Islet precursor cell (in vitro differentiated cells): ENCODE results near the gene NOP56.
A peak's percentile ranks its signal among the peaks of the same experiment; 100 is the strongest.

Source experiments
- DNase-seq: peaks from one replicate; pipeline ENCODE4 v3.0.0-alpha.2; 2018

NOP56 gene

DNA sequence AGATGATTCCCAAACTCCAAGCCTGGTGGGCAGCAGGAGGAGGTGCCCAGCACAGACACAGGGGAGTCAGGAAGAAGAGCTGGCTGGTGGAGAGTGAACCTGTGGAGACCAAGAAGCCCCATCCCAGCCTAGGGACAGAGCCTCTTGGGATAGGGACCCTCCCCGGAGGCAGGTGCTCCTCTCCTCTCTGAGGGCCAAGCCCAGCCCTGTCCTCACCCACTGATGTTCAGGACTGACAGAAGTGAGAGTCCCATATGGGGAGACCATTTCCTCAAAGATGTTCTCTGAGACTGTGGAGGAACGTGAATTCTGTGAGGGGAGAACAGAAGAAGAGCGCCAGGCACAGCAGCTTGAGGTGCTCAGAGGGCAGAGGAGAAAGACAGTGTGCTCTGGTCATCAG, 37.8 kb downstream of the NOP56 start:
- DNase-seq, result no peak

DNA sequence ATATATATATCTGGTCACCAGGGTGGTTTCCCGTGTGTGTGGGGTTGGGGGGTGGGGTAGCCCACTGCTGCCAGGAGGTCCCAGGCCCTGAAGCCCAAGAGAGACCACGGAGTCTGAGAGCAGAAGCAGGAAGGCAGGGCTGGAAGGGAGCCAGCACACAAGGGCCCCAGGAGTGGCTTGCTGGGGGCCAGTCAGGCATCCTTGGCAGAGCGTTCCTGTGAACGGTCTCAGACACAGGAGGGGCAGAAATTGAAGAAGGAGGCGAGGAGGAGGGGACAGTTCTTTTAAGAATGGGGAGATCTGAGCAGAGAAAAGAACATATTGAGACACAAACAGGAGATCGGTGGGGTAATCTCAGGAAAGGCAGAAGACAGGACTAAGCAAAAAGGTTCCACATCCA, 38.3 kb downstream of the NOP56 start:
- no peak for DNase-seq

DNA sequence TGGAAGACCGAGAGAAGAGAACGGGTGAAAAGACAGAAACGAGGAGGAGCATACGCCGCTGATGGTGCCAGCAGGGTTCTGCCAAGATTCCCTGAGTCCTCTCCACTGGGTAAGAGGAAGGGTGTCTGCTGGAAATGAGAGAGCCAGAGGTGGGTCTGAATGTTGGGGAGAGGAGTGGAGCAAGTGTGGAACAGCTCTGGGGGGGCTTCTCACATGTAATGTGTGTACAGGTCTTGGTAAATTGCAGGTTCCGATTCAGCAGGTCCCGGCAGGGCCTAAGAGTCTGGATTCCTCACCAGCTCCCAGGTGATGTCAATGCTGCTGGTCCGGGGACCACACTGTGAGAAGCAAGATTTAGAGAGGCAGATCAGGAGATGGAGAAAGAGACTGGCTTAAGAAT, 38.7 kb downstream of the NOP56 start:
- no peak for DNase-seq

DNA sequence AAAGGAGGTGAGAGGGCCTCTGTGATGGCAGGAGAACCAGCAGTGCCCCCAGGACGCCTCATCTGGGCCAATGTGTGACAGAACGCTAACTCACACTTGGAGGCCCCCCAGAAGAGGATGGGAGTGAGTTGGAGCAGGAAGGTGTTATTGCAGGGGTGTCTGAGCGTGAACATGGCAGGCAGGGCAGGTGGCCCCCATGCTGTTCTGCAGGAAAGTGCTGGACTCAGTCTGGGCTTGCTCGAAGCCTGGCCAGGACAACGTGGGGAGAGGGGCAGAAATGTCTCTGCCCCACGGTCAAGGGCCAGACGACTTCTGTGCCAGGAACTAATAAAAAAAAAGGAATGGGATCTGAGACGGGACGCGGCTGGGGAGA, 39.2 kb downstream of the NOP56 start:
- no peak for DNase-seq

DNA sequence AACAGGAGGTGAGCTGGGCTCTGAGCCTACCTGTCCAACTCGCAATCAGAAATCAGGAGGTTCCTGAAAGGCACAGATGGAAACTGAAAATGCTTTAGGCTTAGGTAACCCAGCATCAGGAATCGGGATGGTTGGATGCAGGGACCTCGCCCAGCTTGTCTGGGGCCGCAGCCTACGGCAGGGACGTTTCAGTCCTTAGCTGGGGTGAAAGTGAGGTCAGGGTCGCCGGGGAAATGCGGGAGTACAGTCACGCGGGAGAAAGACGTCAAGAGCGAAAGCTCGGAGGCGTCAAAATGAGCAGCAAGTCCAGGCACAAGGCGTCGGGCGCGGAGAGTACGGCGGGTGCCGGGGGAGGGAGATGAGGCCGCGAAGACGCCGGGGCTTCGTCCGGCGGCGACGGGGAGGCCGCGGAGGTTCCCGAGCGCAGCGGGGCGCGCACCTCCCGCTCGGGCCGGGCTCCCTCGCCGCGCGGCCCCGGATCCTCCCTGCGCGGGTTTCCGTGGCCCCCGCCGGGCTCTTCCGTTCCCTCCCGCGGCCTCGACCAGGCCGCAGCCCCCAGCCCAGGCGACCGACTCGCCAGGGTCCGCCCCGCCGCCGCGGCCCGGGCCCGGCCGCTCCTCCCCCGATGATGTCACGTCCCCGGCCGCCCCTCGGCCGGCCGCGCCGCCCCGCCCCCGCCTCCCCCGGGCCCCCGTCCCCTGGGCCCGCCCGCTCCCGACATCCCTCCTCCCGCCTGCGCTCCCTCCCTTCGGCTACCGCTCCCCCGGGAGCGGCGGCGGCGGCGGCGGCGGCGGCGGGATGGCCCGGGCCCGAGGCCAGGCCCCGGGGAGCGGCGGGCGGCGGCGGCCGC, 39.8 kb downstream of the NOP56 start, which contains the start of gene EBF4:
TSS of gene EBF4 (plus strand) at position 745 of the 850 bp plus-strand sequence. CDS start 866 bp downstream, outside the sequence.
- DNase-seq, result peak; percentile 66

DNA sequence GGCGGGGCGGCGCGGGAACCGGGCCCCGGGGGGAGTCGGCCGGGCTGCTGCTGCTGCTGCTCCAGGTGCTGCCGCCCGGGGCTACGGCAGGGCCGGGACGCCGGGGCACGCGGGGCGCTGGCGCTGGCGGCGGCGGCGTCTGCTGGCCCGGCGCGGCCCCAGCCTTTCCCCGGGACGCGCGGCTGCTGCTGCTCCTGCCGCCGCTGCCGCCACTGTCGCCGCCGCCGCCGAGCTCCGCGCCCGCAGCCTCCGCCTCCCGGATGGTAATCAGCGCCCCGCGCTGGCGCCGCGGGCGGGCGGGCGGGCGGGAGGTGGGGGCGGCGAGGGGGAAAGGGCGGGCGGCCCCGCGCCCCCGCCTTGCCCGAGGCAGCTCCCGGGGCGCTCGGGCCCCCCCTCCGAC, 40.5 kb downstream of the NOP56 start:
- DNase-seq, result no peak

DNA sequence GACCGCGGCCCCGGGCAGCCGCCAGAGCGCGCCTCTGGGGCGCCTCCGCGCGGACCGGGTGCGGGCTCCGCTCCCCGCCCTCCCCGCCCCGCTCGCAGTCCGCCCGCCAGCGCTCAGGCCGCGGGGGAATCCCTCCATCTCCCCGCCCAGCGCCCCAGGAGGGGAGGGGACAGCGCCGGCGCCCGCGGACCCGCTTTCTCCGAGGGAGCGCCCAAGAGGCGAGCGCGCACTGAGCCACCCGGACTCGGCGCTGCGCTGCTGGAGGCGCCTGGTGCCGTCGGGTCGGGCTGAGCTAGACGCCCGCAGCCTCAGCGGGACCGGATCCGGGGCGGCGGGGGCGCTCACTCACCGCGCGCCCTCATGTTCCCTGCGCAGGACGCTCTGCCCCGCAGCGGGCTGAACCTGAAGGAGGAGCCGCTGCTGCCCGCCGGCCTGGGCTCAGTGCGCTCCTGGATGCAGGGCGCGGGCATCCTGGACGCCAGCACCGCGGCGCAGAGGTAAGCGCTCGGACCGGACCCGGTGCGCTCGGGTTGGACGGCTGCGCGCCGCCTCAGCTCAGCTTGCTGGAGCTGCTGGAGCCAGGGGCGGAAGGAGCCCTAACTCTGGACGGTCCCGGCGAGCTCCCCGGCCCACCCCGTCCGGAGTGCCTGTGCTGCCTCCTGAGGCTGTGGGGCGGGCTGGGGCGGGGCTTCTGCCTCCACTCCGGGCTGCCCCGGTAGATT, 41.0 kb downstream of the NOP56 start:
- no peak for DNase-seq

DNA sequence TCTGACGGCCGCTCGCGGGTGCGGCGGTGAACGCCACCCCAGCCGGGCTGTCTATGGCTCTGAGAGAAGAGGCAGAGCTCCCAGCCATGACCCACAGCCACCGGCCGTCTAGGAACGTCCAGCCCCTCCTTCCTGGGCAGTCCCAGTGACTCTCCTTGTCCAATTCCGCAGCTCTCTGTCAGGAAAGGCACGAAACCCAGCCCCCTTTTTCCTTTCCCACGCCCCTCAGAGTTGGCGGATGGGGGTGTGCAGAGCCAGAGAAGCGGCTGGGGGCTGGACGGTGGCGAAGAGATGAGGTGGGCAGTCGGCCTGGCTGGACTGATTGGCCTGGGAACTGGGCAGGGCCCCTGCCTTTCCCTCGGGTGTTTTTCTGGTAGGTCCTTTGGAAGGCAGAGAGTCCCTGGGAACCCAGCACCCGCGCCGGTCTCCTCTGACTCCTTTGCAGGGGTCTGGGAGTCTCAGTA, 41.6 kb downstream of the NOP56 start:
- peak; percentile 78 for DNase-seq

DNA sequence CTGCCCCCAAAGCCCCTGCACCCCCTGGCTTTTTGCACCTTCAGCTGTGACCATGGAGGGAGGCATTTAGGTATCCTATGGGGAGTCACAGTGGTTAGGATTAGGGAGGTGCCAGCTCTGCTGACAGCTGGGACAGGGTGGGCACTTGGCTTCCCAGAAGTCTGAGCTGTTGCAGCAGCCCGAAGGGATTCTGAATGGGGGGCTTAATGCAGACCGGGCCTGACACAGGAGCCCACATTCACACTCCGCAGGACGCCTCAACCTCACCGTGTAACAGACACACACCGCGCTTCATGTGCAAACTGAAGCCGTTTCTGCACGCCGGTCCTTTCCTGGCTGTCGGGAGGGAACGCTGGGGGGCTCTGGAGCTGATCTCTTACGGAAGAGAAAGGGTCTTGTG, 42.1 kb downstream of the NOP56 start:
- DNase-seq, result peak; percentile 42

DNA sequence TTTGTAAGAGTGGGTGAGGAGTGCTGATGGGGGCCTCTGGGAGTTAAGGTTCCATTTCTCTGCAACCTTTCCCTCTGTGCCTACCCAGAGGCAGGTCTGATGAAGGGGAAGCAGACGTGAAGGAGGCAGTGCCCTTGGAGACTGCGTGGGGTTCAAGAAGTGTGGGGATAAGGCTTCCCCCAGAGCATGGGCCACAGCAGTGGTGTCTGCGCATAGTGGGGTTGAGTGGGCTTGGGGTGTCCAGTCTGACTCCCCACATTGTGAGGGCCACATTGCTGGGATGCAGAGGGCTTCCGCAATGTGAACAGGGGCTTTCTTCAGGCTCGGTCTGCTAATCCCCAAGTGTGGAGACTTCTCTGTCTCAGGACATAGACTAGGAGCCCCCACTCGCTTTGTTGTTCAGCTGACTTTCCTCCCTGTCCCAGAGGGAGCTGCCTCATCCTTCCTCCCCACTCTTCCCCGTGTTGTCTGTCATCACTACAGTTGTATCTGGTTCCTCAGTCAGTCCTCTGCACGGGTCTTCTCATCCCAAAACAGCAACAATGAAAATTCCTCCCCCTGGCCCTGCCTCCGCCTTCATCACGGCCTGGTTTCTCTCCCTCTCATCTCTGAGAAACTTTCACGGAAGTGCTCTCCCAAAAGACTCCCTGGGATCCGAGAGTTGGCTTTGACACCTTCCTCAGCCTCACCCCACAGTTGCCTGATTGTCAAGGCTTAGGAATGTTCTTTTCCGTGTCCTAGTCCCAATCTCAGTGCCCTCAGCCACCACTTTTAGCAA, 43.0 kb downstream of the NOP56 start:
- peak; percentile 40 for DNase-seq

DNA sequence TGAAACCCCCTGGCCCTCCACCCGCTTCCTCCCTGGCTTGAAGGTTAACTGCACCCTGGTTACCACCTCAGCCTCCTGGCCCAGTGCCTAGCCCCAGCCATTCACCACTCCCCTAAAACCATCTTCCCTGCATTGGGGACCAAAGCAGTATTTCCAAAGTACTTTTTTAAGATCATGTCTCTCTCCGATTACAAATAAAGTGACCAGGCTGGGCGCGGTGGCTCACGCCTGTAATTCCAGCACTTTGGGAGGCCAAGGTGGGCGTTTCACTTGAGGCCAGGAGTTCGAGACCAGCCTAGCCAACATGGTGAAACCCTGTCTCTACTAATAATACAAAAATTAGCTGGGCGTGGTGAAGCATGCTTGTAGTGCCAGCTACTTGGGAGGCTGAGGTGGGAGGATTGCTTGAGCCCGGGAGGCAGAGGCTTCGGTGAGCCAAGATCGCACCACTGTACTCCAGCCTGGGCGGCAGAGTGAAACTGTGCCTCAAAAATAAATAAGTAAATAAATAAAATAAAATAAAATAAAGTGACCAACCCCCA, 43.6 kb downstream of the NOP56 start:
- DNase-seq, result peak; percentile 36

DNA sequence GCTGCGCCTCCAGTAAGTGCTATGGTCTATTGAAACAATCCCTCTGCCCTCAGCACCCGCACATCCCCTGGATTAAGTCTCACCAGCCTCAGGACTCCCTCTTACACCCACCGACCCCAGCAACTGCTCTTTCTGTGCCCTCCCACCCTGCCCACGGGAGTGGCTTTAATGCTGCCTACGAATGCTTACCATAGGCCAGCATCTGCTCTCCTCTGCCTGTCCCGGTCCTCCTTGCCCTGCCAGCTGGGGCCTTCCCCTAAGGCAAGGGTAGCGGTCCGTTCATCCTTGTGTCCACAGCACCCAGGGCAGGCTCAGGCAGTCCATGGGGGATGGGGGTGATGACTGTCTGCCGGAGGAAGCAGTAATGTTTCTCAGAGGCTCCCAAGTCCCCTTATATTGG, 44.2 kb downstream of the NOP56 start:
- peak; percentile 45 for DNase-seq

DNA sequence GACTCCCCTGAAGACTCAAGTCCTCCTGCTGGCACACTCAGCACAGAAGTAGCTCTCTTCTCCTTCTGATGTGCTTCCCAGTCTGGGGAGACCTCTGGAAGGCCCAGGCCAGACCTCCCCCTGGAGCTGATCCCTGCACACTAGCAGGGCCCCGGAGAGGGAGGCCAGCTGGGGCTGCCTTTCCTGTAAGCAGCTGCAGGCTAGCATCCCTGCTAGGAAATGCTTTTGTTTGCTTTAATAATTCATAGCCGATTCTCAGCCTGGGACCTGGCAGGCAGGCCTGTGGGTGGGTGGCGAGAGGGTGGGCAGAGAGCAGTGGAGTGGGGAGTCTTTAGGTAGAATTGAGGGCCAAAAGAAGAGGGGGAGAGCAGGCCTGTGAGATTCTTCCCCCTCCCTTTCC, 45.3 kb downstream of the NOP56 start:
- peak; percentile 37 for DNase-seq

DNA sequence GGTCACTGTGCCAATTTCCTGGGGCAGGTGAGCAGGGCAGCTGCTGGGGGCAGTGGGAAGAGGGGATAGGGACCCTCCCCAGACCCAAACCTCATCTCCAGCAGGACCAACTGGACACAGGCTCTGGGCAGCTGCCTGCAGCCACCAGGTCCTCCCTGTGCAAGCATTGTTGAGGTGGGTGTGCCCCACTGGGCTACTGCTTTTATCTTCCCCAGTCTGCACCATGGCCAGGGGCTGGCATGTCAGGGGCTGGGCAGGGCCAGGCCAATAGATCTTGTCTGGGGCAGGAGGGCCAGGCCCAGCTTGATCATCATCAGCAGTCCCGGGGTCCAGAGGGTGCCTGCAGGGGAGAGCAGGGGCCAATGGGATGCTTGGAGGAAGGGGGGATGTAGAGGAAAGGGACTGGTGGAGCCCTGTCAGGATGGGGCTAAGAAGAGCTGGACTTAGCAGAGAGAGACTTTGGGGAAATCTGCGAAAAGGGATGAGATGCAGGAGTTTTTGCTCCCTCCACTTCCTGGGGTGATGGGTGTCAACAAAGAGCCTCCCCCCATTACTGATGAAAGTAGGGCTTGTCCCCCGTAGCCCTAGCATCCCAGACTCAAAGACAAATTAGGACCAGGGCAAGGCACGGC, 45.9 kb downstream of the NOP56 start:
- peak; percentile 43 for DNase-seq

DNA sequence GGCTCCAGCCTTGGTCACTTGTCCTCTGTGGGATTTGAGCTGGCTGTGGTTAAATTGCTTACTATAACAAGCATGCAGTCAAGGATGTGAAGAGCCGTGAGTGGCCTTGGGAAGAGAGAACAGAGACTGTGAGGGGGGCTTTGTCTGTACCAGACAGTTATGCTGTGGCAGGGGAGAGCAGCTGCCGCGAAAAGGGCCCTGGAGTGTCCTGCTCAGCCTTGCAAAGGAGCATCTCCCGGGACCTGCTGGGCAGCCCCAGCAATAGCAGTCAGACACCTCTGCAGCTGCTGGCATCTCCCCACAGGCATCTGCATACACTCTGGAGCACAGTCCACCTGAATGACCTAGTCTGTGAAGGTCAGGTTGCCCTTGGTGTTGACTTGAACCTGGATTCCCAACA, 46.5 kb downstream of the NOP56 start:
- DNase-seq, result peak; percentile 52

DNA sequence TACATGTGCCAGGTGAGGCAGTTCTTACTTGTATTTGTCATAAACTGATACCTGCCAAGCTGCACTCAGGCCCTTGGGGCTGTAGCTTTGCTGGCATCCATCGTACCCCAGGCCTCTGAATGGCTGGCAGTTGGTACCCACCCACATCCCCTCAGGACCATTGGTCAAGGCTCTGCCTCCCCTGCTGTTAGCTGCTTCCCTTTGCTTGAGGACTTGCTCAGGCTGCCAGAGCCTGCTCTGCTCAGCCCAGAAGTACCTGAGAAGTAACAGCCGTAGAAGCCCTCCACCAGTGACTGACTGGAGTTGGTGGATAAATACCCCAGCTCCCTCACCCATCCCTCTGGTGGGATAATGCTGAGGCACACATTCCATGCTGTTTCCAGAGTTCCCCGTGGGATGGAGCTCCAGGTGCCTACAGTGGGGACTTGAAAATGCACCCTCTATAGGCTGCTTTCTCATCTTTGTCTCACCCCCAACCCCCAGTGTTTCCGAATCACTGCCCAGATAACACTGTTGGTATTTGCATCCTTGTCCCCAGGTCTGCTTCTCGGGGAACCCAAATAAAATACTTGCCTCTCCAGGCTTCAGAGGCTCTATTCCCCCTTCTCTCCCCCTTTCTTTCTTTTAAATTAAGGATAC, 47.5 kb downstream of the NOP56 start:
- DNase-seq, result peak; percentile 33

DNA sequence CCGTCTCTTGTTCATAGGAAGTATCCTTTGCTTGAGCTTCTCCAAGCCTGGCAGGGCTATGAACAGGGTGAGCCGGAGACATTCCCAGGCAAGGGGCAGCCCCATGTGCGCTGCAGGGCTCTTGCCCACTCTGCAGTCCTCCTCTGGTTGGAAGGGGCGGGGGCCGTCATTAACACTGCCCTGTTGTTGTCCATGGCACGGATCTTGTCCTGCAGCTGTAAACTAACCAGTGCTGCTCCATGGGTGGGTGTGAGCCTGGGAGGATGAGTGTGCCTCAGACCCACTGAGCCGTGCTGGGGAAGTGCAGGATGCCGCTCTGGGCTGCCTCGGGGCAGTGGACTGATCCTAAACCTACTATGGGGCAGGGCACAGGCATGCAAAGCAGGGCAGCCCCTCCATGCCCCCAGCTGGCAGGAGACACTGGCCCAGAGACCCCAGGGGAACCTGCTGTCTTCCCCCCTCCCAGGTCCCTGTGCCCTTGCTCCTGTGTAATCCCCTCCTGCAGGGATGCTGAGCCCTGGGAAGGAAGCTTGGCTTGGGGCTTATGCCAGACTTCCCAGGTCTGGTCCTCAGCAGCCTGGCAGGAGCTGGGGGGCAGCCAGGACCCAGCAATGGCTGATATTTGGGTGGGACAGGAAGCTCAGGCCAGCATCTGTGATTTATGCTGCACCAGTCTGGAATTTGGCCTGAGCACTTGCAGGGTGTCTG, 48.6 kb downstream of the NOP56 start:
- peak; percentile 54 for DNase-seq

DNA sequence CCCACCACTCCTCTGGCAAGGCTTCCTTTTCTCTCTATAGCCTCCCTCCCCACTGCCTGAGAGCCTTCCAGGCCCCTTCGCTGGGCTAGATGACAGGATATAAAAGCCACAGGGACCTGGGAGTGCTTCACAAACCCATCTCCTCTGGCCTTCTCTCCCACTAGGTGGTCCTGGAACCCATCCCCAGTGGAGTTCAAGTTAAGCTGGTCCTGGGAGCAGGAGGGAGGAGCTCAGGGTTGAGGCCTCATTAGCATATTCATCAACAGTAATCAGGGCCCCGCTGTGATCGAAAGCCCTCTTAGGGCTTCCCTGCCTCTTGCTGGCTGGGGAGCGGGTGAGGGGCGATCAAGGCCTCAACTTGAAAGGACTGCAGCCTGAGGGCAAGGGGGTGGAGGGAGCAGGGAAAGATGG, 49.2 kb downstream of the NOP56 start:
- DNase-seq, result peak; percentile 51

DNA sequence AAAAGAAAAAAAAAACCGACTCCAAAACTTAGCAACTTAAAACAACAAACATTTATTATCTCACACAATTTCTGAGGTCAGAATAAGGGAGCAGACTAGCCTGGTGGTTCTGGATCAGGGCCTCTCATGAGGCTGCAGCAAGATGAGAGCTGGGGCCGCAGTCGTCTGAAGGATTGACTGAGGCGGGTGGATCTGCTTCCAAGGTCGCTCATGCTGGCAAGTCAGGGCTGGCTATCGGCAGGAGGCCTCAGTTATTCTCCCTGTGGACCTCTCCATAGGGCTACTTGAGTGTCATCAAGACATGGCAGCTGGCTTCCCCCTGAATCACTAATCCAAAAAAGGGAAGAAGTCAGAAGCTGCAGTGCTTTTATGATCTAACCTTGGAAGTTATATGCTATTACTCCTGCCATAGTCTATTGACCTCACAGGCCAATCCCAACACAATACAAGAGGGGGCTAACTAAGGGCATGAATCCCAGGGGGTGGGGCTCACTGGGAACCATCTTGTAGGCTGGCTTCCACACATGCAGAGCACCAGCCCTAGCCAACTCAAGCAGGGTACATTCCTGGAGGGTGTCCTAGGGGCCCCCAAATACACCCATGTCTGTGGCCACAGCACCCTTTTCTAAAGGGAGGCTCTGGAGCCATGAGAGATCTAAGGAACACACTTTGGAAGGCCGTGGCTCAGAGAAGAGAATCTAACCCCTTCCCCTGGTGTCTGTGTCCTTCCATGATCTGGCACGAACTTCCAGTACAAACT, 51.5 kb downstream of the NOP56 start:
- DNase-seq, result peak; percentile 32

DNA sequence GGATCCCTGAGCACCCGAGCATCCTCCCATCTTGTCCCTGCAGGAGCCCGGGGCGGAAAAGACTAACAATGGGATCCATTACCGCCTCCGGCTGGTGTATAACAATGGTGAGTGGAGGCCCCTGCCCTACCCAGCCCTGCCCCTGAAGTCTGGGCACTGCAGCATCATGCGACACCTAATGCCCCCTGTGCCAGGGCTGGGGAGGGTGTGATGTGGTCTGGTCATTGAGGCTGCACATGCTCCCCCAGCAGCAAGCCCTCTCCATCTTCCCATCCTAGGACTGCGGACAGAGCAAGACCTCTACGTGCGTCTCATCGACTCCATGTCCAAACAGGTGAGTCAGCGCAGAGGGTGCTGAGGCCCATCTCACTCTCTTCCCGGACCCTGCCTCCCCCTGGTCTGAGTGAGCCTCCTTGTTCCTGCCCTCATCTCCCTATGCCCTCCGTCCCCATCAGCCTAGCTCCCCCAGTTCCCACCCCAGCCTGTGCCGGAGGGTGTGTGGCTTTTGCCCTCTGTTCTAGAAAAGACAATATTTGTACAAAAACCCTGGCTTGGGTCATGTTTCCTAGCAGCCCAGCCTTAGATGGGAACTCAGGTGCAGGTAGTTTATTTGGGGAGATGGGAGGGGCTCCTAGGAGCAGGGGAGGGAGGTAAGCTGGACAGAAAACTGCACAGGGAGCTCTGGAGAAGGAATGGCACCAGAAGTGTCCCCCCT, 53.7 kb downstream of the NOP56 start:
- DNase-seq, result peak; percentile 49
